GM23248 (cell line): ENCODE data around the gene CD164.

Source experiments
- EZH2 ChIP-seq: fragments of 200-600 bp; sonication (generic); IDR thresholded peaks from 2 replicates; pipeline ENCODE4 v1.6.1; 2018; ENCODE audit warnings: antibody characterized with exemption, mild to moderate bottlenecking; ENCODE audit not compliant: insufficient read depth, poor library complexity, severe bottlenecking
- EZH2phosphoT487 ChIP-seq: fragments of 200-600 bp; sonication (generic); IDR thresholded peaks from 2 replicates; pipeline ENCODE4 v1.6.1; 2018; ENCODE audit warnings: antibody characterized with exemption, moderate library complexity, mild to moderate bottlenecking, low read depth; ENCODE audit not compliant: insufficient read depth

DNA sequence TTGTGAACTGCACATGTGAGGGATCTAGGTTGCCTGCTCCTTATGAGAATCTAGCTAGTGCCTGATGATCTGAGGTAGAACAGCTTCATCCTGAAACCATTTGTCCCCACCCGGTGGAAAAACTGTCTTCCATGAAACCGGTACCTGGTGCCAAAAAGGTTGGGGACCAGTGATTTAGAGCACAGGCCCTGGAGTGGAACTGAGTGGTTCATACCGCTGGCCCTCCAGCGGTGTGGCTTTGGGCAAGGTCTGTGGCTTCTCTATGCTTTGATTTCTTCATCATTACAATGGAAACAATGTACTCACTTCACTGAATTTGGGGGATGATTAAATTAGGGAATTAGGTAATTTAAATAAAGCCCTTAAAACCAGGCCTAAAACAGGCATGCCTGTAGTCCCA, 36.3 kb downstream of the CD164 start:
- TF ChIP-seq EZH2 (no peak), EZH2phosphoT487 (no peak)
